Activated CD4-positive, alpha-beta T cell treated with anti-CD3 and anti-CD28 coated beads for 48 hours (primary cell): ENCODE measurements around the gene B4GALNT4.
"Not testable (repeated sequence)": the region's sequence is repeated elsewhere in the genome, so short reads cannot be mapped to it uniquely, and the experiment has no call there.

ENCODE experiments used
- DNase-seq: peaks from one replicate; pipeline ENCODE4 v3.0.0-alpha.2; 2020

B4GALNT4 gene

GRCh38 chr11:424766-425165, 55.5 kb downstream of the B4GALNT4 start:
- DNase-seq = not testable (repeated sequence)

- DNase-seq = no peak
These were observed 56.0 kb downstream of the B4GALNT4 start for GRCh38 chr11:425301-425700.

- DNase-seq = no peak
These were observed 57.6 kb downstream of the B4GALNT4 start for GRCh38 chr11:426851-427250.

GRCh38 chr11:428295-428694, 59.0 kb downstream of the B4GALNT4 start:
- DNase-seq = no peak

- DNase-seq = no peak
These were observed 60.1 kb downstream of the B4GALNT4 start for GRCh38 chr11:429391-429790.

- no peak for DNase-seq
These were observed 60.7 kb downstream of the B4GALNT4 start for GRCh38 chr11:429931-430456.
